BLaER1 treated with 17β-estradiol and CSF1 and Interleukin-3, amounts not matched to agents 10 nM and 100 nM (cell line): Measurements from ENCODE around the gene HS6ST1.

Experiments used
- H3K27ac ChIP-seq, 11 experiments: shearing (Covaris generic); formaldehyde crosslinking; 2 replicates each; pipeline ENCODE4 v1.8.1; 2022
- H3K27me3 ChIP-seq, 11 experiments: shearing (Covaris generic); formaldehyde crosslinking; 2 replicates each; pipeline ENCODE4 v1.8.1; 2022
- H3K36me3 ChIP-seq, 11 experiments: shearing (Covaris generic); formaldehyde crosslinking; 2 replicates each; pipeline ENCODE4 v1.8.1; 2022
- H3K4me1 ChIP-seq, 10 experiments: shearing (Covaris generic); formaldehyde crosslinking; 2 replicates each; pipeline ENCODE4 v1.8.1; 2022
- H3K4me2 ChIP-seq, 11 experiments: shearing (Covaris generic); formaldehyde crosslinking; 2 replicates each; pipeline ENCODE4 v1.8.1; 2022
- H3K4me3 ChIP-seq, 10 experiments: shearing (Covaris generic); formaldehyde crosslinking; 2 replicates each; pipeline ENCODE4 v1.8.1; 2022
- H3K9ac ChIP-seq, 11 experiments: shearing (Covaris generic); formaldehyde crosslinking; 2 replicates each; pipeline ENCODE4 v1.8.1; 2022
- H3K9me3 ChIP-seq, 11 experiments: shearing (Covaris generic); formaldehyde crosslinking; replicated peaks in 1 of 11; 2 replicates each; pipeline ENCODE4 v1.8.1; 2022
- H4K20me1 ChIP-seq, 11 experiments: shearing (Covaris generic); formaldehyde crosslinking; 2 replicates each; pipeline ENCODE4 v1.8.1; 2022
- Cebpa-rat ChIP-seq, 11 experiments: shearing (Covaris generic); IDR thresholded peaks; 2 replicates each; pipeline ENCODE4 v1.8.1; 2022

Gene HS6ST1

DNA sequence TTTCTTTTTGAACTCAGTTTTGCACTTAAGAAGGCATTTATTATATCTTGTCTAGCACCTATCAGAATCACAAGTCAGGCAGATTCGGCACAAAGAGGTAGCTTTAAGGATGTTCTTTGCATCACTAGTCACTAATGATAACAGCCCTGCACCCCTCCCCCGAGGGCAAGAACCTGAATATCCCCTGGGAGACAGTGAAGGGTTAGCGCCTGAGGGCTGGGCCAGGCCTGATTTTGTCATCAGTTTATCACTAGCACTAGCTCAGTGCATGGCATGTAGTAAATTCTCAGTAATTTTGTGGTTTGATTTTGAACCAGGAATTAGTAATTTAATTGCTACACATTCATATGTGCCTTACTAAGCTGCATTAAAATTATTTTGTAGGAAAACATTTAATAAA lies 23.9 kb upstream of the HS6ST1 start:
- Histone ChIP-seq H3K4me1 (peaks cover 0 to 19% (median 8%) of the 10 kb centered on the region in 10 experiments; a peak in 14 of 20 replicates), H3K36me3 (no peaks in the 10 kb centered on the region), H4K20me1 (no peaks in the 10 kb centered on the region), H3K27me3 (no peaks in the 10 kb centered on the region), H3K4me2 (peak overlapping the region in 7 of 11 experiments; percentile 4 to 46 (median 14); a peak in 7 of 22 replicates), H3K9ac (no peak overlapping the region), H3K27ac (no peak overlapping the region), H3K9me3 (peaks cover 7 to 26% (median 19%) of the 10 kb centered on the region in 11 experiments; a peak in 16 of 22 replicates), H3K4me3 (no peak overlapping the region)
- no peak for TF ChIP-seq Cebpa-rat (IDR thresholded peaks at IDR 0.05)

DNA sequence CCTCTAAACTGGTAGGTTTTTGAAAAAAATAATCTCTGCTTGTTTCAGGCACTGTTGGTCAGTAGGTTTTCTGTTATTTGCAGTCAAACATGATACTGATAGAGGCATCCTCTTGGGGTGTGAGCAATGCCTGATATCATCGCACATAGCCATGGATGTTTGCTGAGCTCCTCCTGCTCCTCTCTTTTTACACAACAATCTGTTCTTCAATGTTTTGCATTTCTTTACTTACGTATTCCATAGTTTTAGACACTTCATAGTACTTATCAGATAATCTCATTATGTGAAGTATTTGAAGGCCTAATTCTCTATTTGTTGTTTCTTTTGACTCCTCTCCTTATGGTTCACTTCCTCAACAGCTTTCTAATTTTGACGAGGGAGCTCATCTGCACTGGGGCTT lies 23.0 kb upstream of the HS6ST1 start:
- H3K27ac ChIP-seq, result no peak overlapping the region

DNA sequence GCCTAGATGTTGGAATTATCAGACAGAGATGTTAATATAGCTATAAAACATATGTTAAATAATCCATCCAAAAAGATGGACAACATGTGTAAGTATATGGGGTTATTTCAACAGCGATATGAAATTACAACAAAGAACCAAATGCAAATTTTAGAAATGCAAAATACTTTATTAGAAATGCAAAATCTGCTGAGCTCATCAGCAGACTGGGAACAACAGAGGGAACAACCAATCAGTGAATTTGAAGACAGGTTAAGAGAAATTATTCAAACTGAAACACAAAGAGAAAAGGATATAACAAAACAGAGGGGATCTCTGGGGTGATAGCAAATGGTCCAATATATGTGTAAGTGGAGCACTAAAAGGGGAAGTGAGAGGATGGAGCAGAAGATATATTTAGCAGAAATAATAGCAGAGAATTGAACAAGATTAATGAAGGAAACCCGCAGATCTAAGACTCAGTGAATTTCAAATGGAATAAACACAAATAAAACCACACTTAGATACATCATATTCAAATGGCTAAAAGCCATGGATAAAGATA lies 13.5 kb upstream of the HS6ST1 start:
- Histone ChIP-seq H3K4me3 (no peak overlapping the region), H3K27ac (no peak overlapping the region), H3K9ac (no peak overlapping the region), H3K36me3 (peaks cover 0 to 3% (median 0%) of the 10 kb centered on the region in 11 experiments; a peak in 1 of 22 replicates), H3K9me3 (peaks cover 35 to 65% (median 49%) of the 10 kb centered on the region in 11 experiments), H3K4me1 (no peaks in the 10 kb centered on the region), H3K27me3 (no peaks in the 10 kb centered on the region), H4K20me1 (no peaks in the 10 kb centered on the region), H3K4me2 (no peak overlapping the region)
- no peak for TF ChIP-seq Cebpa-rat (IDR thresholded peaks at IDR 0.05)

More for the DNA sequence above, 23.0 kb upstream of the HS6ST1 start:
- H3K27me3 ChIP-seq, result no peaks in the 10 kb centered on the region
- no peaks in the 10 kb centered on the region for H4K20me1 ChIP-seq
- H3K9me3 ChIP-seq, result peaks cover 7 to 31% (median 19%) of the 10 kb centered on the region in 11 experiments; a peak in 17 of 22 replicates
- H3K4me2 ChIP-seq, result peak overlapping the region in 2 of 11 experiments; percentile 37 to 46; a peak in 3 of 22 replicates
- no peaks in the 10 kb centered on the region for H3K36me3 ChIP-seq
- no peak for TF ChIP-seq Cebpa-rat (IDR thresholded peaks at IDR 0.05)
- H3K9ac ChIP-seq, result no peak overlapping the region
- H3K4me3 ChIP-seq, result no peak overlapping the region
- H3K4me1 ChIP-seq, result peaks cover 0 to 19% (median 8%) of the 10 kb centered on the region in 10 experiments; a peak in 14 of 20 replicates

DNA sequence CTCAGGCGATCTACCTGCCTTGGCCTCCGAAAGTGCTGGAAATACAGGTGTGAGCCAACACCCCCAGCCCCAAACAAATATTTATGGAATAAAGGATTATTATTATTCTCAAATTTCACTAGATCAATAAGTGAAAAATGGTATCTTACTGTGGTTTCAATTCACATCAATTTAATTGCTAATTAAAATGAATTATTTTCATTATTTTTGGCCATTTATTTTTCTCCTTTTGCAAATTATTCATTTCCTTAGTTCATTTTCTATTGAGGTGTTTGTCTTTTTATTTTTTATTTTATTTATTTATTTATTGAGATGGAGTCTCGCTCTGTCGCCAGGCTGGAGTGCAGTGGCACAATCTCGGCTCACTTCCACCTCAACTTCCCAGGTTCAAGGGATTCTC lies 11.9 kb upstream of the HS6ST1 start:
- no peak overlapping the region for H3K9ac ChIP-seq
- no peak overlapping the region for H3K4me3 ChIP-seq
- peaks cover 0 to 6% (median 5%) of the 10 kb centered on the region in 10 experiments; a peak in 7 of 20 replicates for H3K4me1 ChIP-seq
- no peak overlapping the region for H3K4me2 ChIP-seq
- no peaks in the 10 kb centered on the region for H3K27me3 ChIP-seq
- TF ChIP-seq Cebpa-rat (IDR thresholded peaks at IDR 0.05), result no peak
- peaks cover 31 to 53% (median 43%) of the 10 kb centered on the region in 11 experiments for H3K9me3 ChIP-seq
- peaks cover 0 to 3% (median 0%) of the 10 kb centered on the region in 11 experiments; a peak in 1 of 22 replicates for H3K36me3 ChIP-seq
- H4K20me1 ChIP-seq, result no peaks in the 10 kb centered on the region
- H3K27ac ChIP-seq, result no peak overlapping the region

DNA sequence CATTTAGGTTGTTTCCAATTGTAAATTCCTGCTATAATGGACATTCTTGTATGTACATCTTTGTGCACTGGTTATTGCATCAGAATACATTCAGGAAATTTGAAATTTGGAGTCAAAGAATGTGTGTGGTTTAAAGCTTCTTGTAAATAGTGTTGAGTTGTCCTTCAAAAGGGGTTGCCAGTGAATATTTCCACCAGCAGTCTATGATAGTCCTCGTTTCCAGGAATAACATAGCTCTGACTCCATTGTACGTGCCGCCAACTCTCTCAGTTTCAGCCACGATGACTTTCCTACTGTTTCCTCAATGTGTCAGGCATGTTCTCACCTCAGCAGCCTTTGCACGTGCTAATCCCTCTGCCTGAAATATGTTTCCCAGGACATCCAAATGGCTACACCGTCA lies 10.9 kb upstream of the HS6ST1 start:
- Histone ChIP-seq H3K4me1 (peaks cover 0 to 15% (median 7%) of the 10 kb centered on the region in 10 experiments; a peak in 7 of 20 replicates), H3K4me2 (no peak overlapping the region), H3K27ac (no peak overlapping the region), H3K36me3 (peaks cover 0 to 3% (median 0%) of the 10 kb centered on the region in 11 experiments; a peak in 1 of 22 replicates), H3K27me3 (no peaks in the 10 kb centered on the region), H3K9ac (no peak overlapping the region), H3K9me3 (peaks cover 30 to 43% (median 37%) of the 10 kb centered on the region in 11 experiments), H3K4me3 (no peak overlapping the region), H4K20me1 (no peaks in the 10 kb centered on the region)
- no peak for TF ChIP-seq Cebpa-rat (IDR thresholded peaks at IDR 0.05)

DNA sequence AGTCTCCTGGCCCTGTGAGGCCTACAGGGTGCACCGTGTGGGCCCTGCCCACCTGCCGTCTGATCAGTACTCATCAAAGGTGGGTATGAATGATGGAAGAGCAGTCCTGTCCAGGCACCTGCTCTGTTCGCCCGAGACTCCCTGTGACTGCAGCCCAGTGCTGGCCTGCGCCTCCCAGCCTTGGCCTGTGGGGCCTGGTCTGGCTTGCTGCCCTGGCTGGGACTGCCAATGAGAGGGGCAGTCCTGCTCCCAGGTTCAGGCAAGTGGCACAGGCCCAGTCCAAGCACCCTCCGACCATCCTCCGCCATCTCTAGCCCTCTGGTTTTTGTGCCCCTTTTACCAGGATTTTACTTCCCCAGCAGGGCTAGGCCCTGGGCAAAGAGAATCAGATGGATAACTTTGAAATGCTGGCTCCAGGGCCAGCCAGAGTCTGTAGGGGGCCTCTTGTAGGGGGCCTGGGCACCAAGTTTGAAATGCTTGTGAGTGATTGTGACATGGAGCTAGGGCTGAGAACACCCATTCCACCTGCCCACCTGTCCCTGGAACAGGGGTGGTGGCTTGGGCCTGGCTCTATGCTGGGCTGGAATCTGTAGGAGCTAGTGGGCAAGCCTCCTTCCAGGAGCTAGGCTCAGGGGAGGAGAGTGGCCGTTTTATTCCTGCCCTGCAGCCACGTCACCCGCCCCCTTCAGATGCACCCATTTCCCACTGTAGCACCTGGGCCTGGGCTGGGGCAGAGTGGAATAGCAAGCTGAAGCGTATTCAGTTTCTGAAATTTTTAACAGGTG lies 8.7 kb upstream of the HS6ST1 start:
- Histone ChIP-seq H3K36me3 (no peaks in the 10 kb centered on the region; a peak in 1 of 22 replicates), H3K4me3 (no peak overlapping the region), H3K27ac (no peak overlapping the region), H3K9me3 (peaks cover 16 to 21% (median 20%) of the 10 kb centered on the region in 11 experiments), H3K4me1 (peaks cover 0 to 35% (median 18%) of the 10 kb centered on the region in 10 experiments; a peak in 17 of 20 replicates), H3K9ac (no peak overlapping the region), H3K4me2 (no peak overlapping the region), H3K27me3 (no peaks in the 10 kb centered on the region; a peak in 1 of 22 replicates), H4K20me1 (no peaks in the 10 kb centered on the region)
- no peak for TF ChIP-seq Cebpa-rat (IDR thresholded peaks at IDR 0.05)

DNA sequence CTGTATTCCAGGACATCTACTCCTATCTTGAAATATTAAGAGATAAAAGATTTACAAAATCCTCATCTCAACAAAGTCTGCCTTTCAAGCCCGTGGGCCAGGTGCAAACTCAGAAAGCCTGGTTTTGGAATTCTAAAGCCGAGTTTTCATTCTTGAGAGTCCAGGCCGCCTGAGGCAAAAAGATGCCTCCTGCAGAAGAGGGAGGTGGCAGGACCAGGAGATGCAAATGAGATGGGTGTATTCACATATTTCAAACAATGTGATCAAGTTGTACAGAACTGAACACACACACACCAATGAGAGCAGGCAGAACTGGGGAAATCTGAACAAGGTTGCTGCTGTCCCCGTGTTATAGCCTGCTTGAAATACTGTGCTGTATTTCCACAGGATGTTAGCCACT lies 7.7 kb upstream of the HS6ST1 start:
- TF ChIP-seq Cebpa-rat (IDR thresholded peaks at IDR 0.05), result no peak
- H3K4me1 ChIP-seq, result peaks cover 3 to 43% (median 21%) of the 10 kb centered on the region in 10 experiments; a peak in 18 of 20 replicates
- H4K20me1 ChIP-seq, result peaks cover 0 to 2% (median 0%) of the 10 kb centered on the region in 11 experiments; a peak in 1 of 22 replicates
- H3K36me3 ChIP-seq, result no peaks in the 10 kb centered on the region
- H3K9me3 ChIP-seq, result peaks cover 5 to 11% (median 9%) of the 10 kb centered on the region in 11 experiments; a peak in 21 of 22 replicates
- H3K4me2 ChIP-seq, result peak overlapping the region in 1 of 11 experiments; percentile 27; a peak in 1 of 22 replicates
- no peak overlapping the region for H3K4me3 ChIP-seq
- no peak overlapping the region for H3K9ac ChIP-seq
- no peak overlapping the region for H3K27ac ChIP-seq
- peaks cover 0 to 2% (median 0%) of the 10 kb centered on the region in 11 experiments; a peak in 3 of 22 replicates for H3K27me3 ChIP-seq

DNA sequence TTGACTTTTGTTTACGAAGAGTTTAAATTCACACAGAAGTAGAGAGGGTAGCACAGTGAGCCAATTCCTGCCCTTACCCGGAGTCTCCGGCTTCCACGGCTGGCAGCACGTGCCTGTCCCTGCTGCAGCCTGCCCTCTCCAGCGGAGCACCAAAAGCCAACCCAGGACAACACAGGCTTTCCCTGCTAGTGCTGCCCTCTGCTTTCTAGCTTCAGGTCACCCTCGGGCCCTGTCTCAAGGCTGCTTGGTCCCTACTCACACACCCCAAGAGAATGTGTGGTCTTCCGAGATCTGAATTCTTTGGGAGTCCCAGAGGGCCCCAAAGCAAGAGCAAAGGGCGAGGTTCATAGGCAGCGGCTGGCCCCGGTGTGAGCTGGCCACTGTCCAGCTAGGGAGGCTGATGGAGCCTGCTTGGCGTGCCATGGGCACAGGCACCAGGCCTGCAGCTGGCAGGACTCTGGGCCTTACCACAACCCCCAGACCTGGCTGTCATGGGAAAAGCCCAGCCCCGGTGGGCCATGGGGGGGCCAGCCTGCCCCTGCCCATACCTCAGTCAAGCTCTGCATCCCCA lies 7.0 kb upstream of the HS6ST1 start:
- H3K9me3 ChIP-seq, result peaks cover under 1 to 4% (median 3%) of the 10 kb centered on the region in 11 experiments; a peak in 15 of 22 replicates
- no peak overlapping the region for H3K4me3 ChIP-seq
- no peak for TF ChIP-seq Cebpa-rat (IDR thresholded peaks at IDR 0.05)
- peaks cover 0 to 8% (median 0%) of the 10 kb centered on the region in 11 experiments; a peak in 8 of 22 replicates for H3K27me3 ChIP-seq
- peak overlapping the region in 6 of 11 experiments; percentile 15 to 36 (median 30); a peak in 9 of 22 replicates for H3K4me2 ChIP-seq
- peaks cover 9 to 49% (median 27%) of the 10 kb centered on the region in 10 experiments; a peak in 18 of 20 replicates for H3K4me1 ChIP-seq
- peaks cover 0 to 8% (median 0%) of the 10 kb centered on the region in 11 experiments; a peak in 2 of 22 replicates for H4K20me1 ChIP-seq
- no peak overlapping the region for H3K9ac ChIP-seq
- H3K36me3 ChIP-seq, result no peaks in the 10 kb centered on the region
- no peak overlapping the region for H3K27ac ChIP-seq
